ENCODE results near the gene OSBPL5.
"Not testable (repeated sequence)": the region's sequence is repeated elsewhere in the genome, so short reads cannot be mapped to it uniquely, and the experiment has no call there.

OSBPL5 gene

DNA sequence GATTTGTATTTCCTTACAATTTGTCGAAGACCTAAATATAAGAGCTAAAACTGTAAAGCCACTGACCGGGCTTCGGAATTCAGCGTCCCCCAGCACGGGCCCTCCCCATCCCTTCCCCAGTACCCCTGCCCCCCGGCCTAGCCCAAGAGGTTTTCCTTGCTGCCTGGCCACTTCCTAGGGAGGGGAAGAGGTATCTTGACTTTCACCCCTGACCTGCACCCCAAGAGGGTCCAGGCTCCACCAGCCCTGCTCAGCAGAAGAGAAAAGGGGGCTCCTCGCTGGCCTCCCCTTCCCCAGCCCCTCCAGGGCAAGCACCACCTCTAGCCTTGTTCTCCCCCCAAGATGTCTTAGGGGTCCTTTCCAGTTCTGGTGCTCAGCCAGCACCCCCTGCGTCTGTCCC, 81.8 kb downstream of the OSBPL5 start:
- no peak for DNase-seq (ENCODE audit: low spot score)

GRCh38 chr11:3081386-3081751, 83.7 kb downstream of the OSBPL5 start:
- DNase-seq (ENCODE audit: low spot score): no peak

GRCh38 chr11:3080733-3081385, 84.3 kb downstream of the OSBPL5 start:
- no peak for DNase-seq (ENCODE audit: low spot score)

GRCh38 chr11:3080104-3080503, 85.0 kb downstream of the OSBPL5 start:
- DNase-seq (ENCODE audit: low spot score): no peak

DNA sequence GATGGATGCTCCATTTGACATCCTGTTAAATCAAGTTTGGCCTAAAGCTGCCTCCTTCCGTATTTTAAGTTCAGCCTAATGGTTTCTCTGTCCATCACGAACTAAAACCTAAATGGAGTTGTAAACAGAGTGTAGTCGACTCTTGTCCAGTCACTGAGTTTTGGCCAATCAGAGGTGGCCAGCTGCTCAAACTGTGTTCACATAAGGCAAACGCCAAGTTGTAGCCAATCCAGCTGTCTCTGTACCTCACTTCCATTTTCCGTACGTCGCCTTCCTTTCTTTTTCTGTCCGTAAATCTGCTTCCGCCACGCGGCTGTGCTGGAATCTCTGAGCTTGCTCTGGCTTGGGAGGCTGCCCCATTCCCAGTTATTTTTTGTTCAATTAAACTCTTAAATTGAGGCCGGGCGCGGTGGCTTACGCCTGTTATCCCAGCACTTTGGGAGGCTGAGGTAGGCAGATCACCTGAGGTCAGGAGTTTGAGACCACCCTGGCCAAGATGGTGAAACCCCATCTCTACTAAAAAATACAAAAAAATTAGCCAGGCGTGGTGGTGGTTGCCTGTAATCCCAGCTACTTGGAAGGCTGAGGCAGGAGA, 87.2 kb downstream of the OSBPL5 start:
- DNase-seq (ENCODE audit: low spot score): no peak

DNA sequence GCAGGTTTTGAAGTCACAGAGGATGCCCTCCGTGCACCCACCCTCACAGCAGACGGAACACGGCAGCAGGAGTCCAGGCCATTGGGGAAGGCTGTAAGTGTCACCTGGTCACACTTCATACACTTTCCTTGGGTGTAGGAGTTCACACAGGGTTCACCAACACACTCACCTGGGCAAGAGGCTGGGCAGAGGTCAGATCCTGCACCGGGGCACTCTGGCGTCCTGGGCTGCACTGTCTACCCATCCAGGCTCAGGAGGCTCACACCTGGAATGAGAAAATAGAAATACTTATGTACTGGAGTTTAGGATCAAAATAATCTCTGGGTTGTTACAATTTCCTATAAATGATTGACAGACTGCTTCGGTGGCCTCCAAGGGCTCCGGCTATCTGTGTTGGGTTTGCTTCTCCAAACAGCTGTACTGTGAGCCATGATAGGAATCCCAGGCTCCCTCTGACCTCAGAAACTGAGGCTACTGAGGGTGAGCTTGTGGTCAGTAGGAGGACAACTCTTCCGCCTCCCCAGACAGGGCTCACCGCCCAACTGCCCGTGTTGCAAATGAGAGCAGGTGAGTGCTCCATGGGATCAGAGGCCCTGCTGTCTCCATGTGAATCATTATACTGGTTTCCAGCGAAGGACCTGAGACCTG, 87.8 kb downstream of the OSBPL5 start:
- DNase-seq (ENCODE audit: low spot score): no peak

DNA sequence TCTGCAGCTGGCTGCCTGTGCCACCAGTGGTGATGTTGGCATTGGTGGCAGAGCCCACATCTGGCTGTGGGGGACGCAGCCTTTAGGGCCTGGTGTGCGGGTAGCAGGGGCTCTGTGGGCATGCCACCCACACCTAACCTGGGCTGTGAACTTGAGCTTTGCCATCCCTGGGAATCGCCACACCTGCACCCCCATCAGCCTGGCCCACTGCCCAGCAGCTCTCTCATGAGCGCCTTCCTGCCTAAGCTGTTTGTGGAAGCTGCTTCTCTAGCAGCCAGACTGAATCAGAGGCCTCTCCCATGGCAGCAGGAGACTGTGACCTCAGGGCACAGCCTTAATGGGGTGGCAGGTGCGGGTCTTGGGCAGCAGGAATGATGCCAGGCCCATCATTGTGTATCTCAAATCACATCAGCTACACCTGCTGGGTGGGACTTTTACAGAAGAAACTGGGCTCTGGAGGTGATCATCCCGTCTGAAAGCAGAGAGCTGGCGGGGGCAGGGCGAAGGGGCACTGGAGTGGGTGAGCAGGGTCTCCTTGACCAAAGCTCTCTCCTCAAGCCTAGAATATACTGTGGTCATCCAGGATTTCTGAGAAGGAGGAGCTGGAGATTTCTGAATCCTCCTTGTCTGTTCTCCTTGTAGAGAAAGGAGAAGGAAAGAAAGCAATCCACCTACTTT, 90.1 kb downstream of the OSBPL5 start:
- DNase-seq (ENCODE audit: low spot score): no peak

DNA sequence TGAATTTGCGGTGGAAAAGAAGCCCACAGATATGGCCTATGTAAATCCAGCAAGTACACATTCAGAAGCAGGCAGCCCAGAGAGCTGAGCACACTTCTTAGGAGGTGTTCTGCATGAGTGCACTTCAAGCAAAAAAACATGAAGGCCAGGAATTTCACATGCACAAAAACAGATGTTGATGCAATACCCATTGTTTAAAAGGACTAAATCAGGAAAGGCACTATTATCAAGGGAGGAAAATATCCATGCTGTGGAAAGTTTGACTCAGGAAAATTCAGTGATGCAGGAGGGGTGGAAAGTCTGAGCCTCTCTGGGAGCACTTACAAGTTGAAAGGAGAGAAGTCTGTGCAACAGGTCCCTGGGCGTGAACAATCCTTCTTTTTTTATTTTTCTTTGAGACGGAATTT, 92.1 kb downstream of the OSBPL5 start:
- no peak for DNase-seq (ENCODE audit: low spot score)

- no peak for DNase-seq (ENCODE audit: low spot score)
Measured at GRCh38 chr11:3069425-3069824, 95.7 kb downstream of the OSBPL5 start.

DNA sequence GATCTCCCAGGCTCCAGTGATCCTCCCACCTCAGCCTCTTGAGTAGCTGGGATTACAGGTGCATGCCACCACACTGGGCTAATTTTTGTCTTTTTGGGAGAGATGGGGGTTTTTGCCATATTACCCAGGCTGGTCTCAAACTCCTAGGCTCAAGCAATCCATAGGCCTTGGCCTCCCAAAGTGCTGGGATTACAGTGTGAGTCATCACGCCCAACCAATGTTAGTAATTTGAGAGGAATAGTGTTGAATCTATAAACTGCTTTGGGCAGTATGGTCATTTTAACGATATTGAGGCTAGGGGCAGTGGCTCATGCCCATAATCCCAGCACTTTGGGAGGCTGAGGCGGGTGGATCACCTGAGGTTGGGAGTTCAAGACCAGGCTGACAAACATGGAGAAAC, 98.8 kb downstream of the OSBPL5 start:
- not testable (repeated sequence) for DNase-seq (ENCODE audit: low spot score)

DNA sequence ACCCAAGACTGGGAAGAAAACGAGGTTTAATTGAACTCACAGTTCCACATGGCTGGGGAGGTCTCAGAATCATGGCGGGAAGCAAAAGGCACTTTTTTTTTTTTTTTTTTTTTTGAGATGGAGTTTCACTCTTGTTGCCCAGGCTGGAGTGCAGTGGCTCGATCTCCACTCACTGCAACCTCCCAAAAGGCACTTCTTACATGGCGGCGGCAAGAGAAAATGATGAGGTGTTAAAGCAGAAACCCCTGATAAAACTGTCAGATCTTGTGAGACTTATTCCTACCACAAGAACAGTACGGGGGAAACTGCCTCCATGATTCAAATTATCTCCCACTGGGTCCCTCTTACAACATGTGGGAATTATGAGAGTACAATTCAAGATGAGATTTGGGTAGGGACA, 100.4 kb downstream of the OSBPL5 start:
- not testable (repeated sequence) for DNase-seq (ENCODE audit: low spot score)

GRCh38 chr11:3063876-3064275, 101.2 kb downstream of the OSBPL5 start:
- not testable (repeated sequence) for DNase-seq (ENCODE audit: low spot score)

DNA sequence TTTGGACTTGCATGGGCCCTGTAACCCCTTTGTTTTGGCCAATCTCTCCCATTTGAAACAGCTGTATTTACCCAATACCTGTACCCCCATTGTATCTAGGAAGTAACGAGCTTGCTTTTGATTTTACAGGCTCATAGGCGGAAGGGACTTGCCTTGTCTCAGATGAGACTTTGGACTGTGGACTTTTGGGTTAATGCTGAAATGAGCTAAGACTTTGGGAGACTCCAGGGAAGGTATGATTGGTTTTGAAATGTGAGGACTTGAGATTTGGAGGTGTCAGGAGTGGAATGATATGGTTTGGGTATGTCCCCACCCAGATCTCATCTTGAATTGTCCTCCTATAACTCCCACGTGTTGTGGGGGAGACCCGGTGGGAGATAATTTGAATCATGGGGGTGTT, 101.7 kb downstream of the OSBPL5 start:
- not testable (repeated sequence) for DNase-seq (ENCODE audit: low spot score)

- DNase-seq (ENCODE audit: low spot score): no peak
Measured at GRCh38 chr11:3060436-3061025, 104.6 kb downstream of the OSBPL5 start.

DNA sequence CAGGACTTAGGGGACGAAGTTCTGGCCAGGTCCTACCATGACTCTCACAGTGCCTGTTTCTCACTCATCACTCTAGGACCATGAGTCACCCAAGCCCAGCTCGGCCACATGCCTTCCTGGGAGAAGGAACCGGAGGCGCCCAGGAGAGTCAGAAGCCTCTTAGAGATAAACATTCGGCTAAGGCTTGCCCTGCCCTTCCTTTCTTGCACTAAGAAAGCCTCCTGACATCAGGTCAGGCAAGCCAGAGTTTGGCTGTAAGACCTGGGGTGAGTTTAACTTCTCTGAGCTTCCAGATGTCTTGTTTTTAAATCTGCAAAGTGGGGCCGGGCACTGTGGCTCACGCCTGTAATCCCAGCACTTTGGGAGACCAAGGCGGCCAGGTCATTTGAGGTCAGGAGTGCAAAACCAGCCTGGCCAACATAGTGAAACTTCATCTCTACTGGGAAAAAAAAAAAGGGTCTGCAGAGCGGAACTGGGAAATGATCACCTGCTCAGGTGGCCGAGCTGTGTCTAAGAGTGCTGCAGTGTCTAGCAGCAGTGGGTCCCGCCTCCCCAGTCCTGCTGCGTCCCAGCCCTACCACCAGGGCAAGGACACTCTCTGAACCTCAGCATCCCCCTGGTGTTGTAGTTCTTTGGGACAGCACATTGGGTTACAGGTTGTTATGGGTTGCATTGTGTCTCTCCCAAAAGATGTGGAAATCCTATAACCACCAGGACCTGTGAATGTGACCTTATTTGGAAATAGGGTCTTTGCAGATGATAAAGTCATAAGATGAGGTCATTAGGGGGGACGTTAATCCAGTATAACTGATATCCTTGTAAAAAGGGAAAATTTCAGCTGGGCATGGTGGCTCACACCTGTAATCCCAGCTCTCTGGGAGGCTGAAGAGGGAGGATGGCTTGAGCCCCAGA, 106.1 kb downstream of the OSBPL5 start:
- DNase-seq (ENCODE audit: low spot score): no peak

- DNase-seq (ENCODE audit: low spot score): peak; percentile 93
Measured at GRCh38 chr11:3057069-3057963, 107.8 kb downstream of the OSBPL5 start, which contains the start of gene CARS1. CARS1 (minus strand) TSS chr11:3057423; CDS start chr11:3057367, 56 bp downstream.

GRCh38 chr11:3056296-3057068, 108.6 kb downstream of the OSBPL5 start:
- no peak for DNase-seq (ENCODE audit: low spot score)

GRCh38 chr11:3055891-3056290, 109.2 kb downstream of the OSBPL5 start:
- no peak for DNase-seq (ENCODE audit: low spot score)

GRCh38 chr11:3052567-3052966, 112.5 kb downstream of the OSBPL5 start:
- no peak for DNase-seq (ENCODE audit: low spot score)

GRCh38 chr11:3052109-3052479, 113.0 kb downstream of the OSBPL5 start:
- DNase-seq (ENCODE audit: low spot score): peak; percentile 30
